Keratinocyte (primary cell): ENCODE data around the gene CCDC116.

Experiments
- EZH2 ChIP-seq: IDR thresholded peaks from one replicate; pipeline ENCODE4 v1.6.1; 2012; ENCODE audit warnings: inconsistent platforms, mild to moderate bottlenecking, low read length, moderate library complexity
- TF ChIP-seq, protein P1 (sequence below), 3 experiments: IDR thresholded peaks in 1 of 3; conservative IDR thresholded peaks in 1 of 3; optimal IDR thresholded peaks in 1 of 3; 2 replicates in 2 of 3; 3 replicates in 1 of 3; pipeline versions ENCODE3 to v1.5.1; 2011; ENCODE audit warnings: low read length in 3 of 3, mild to moderate bottlenecking in 3 of 3, moderate library complexity in 2 of 3, control low read depth in 1 of 3, inconsistent platforms in 1 of 3; ENCODE audit not compliant: insufficient read depth in 2 of 3; ENCODE audit errors: extremely low read depth in 1 of 3

DNA sequence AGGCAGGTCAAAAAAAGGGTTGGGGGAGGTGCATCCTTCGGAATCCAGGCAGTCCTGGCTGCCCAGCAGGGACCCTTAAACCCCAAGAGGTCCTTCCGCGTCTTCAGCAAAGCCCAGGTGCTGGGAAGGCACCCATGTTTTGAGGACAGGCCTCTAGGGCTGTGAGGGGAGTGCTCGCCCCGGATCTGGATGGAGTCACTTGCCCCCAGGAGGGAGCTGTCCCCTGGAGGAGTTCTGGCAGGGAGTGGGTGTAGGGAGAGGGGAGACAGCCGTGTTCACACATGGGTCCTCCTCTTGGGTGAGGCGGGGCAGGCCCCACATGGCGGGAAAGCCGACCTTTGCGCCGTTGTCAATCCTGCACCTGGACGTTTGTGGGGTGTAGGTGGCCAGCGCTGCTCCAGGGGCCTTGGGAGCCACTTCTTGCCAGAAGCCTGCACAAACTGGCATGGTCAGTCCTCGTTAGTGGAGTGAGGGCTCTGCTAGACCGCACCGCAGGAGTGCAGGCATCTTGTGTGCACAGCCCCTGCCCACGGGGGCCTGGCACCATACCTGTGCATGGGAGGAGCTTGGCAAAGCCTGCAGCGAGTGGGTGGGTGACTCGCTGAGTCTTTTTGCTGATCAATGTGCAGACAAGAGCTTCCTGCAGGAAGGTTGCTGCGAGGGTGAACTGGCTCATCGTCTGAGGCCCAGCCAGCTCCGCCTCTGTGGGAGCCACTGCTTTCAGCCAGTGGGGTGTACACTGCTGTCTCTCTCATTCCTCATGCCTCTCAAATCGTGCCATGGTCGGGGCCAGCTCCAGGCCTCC lies 49.2 kb downstream of the CCDC116 start:
- TF ChIP-seq, protein P1, sequence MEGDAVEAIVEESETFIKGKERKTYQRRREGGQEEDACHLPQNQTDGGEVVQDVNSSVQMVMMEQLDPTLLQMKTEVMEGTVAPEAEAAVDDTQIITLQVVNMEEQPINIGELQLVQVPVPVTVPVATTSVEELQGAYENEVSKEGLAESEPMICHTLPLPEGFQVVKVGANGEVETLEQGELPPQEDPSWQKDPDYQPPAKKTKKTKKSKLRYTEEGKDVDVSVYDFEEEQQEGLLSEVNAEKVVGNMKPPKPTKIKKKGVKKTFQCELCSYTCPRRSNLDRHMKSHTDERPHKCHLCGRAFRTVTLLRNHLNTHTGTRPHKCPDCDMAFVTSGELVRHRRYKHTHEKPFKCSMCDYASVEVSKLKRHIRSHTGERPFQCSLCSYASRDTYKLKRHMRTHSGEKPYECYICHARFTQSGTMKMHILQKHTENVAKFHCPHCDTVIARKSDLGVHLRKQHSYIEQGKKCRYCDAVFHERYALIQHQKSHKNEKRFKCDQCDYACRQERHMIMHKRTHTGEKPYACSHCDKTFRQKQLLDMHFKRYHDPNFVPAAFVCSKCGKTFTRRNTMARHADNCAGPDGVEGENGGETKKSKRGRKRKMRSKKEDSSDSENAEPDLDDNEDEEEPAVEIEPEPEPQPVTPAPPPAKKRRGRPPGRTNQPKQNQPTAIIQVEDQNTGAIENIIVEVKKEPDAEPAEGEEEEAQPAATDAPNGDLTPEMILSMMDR (optimal IDR thresholded peaks at IDR 0.05 in 1 of 3, IDR thresholded peaks at IDR 0.05 in 1 of 3, conservative IDR thresholded peaks at IDR 0.05 in 1 of 3; ENCODE audit: extremely low read depth in 1 of 3, insufficient read depth in 2 of 3, low read length in 3 of 3), result no peak
- TF ChIP-seq EZH2, result no peak
